H1 (cell line): Measurements from ENCODE around the gene CCDC102A. TPM values are rescaled to one million over a fixed set of nuclear protein-coding genes. Genes with fewer than 3 reads are reported as not detected.

Experiments
- SRF ChIP-seq: IDR thresholded peaks from 2 replicates; pipeline ENCODE4 v1.6.1; 2011; ENCODE audit warnings: mild to moderate bottlenecking, low read depth, low read length, moderate library complexity
- polyA plus RNA-seq, 7 experiments: library from polyadenylated mRNA; depleted of rRNA in 3 of 7; stranded (reverse) in 5 of 7; unstranded in 2 of 7; fragments of >200 nt in 5 of 7; fragments of 200-250 nt in 2 of 7; gene quantifications; 1 replicate in 5 of 7; 2 replicates in 1 of 7; 4 replicates in 1 of 7; pipeline versions ENCODE4 v1.2.1 to v1.2.3, GENCODE V29; 2011 to 2013; ENCODE audit warnings: missing spikeins in 2 of 7, mixed read lengths in 2 of 7
- total RNA-seq: library from RNA; stranded (reverse); fragmentation: NEBNext Ultra II Directional; extraction: Animal tissue kit (Norgen Biotek cat#: 25700); gene quantifications from 2 replicates; pipeline ENCODE4 v1.2.1, GENCODE V29; 2021

CCDC102A gene
- total and polyA plus RNA-seq, 2 of the 8 experiments (the other 6 are each of a cell fraction or from before 2014, with no cell fraction given): 4.0 to 7.5 TPM

DNA sequence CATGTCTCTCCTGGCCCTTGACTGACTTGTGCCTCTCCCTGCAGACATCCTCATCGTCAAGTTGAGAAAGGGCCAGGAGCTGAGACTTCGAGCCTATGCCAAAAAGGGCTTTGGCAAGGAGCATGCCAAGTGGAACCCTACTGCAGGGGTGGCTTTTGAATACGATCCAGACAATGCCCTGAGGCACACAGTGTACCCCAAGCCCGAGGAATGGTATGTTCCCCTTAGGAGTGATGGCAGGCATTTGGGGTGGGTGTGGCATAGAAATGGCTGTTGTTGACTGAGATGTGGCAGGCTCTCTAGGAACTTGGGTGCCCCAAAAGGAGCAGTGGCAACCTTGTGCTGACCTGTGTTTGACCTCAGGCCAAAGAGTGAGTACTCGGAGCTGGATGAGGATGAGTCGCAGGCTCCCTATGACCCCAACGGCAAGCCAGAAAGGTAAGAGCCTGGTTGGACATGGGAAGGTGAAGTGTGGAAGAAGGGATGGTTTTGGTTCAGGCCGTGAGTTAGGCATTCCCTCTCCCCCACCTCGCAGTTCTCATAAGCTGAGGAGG is 66.4 kb downstream of the CCDC102A start (continued):
- no peak for TF ChIP-seq SRF
